GM19025 (cell line): ENCODE data around the gene GRHL1.
"Not testable (repeated sequence)": the region's sequence is repeated elsewhere in the genome, so short reads cannot be mapped to it uniquely, and the experiment has no call there.

ENCODE experiments used
- ATAC-seq: cut with Tn5 transposase; IDR thresholded peaks from one replicate; pipeline ENCODE4 v1.9.1; 2021; ENCODE audit warnings: mild to moderate bottlenecking, low read depth, moderate library complexity; ENCODE audit not compliant: unreplicated experiment

GRHL1 gene

GRCh38 chr2:10007921-10008808 is 56.7 kb downstream of the GRHL1 start:
- no peak for ATAC-seq

GRCh38 chr2:10008809-10009176 is 57.3 kb downstream of the GRHL1 start:
- no peak for ATAC-seq

GRCh38 chr2:10009271-10009810 is 57.8 kb downstream of the GRHL1 start:
- no peak for ATAC-seq

- ATAC-seq: no peak
Measured at GRCh38 chr2:10009811-10010781, 58.6 kb downstream of the GRHL1 start.

GRCh38 chr2:10010861-10011605 is 59.5 kb downstream of the GRHL1 start:
- not testable (repeated sequence) for ATAC-seq

- ATAC-seq: not testable (repeated sequence)
Measured at GRCh38 chr2:10011606-10012325, 60.3 kb downstream of the GRHL1 start.

GRCh38 chr2:10012366-10012962 is 61.0 kb downstream of the GRHL1 start:
- not testable (repeated sequence) for ATAC-seq

GRCh38 chr2:10012963-10013461 is 61.5 kb downstream of the GRHL1 start:
- ATAC-seq: no peak

GRCh38 chr2:10013651-10014417 is 62.3 kb downstream of the GRHL1 start:
- ATAC-seq: not testable (repeated sequence)

- ATAC-seq: no peak
Measured at GRCh38 chr2:10014418-10015190, 63.1 kb downstream of the GRHL1 start.

- not testable (repeated sequence) for ATAC-seq
Measured at GRCh38 chr2:10015376-10015989, 64.0 kb downstream of the GRHL1 start.

- no peak for ATAC-seq
Measured at GRCh38 chr2:10016001-10016801, 64.7 kb downstream of the GRHL1 start.

GRCh38 chr2:10016802-10017258 is 65.3 kb downstream of the GRHL1 start:
- ATAC-seq: no peak

GRCh38 chr2:10017313-10017941 is 65.9 kb downstream of the GRHL1 start:
- ATAC-seq: no peak

- no peak for ATAC-seq
Measured at GRCh38 chr2:10019174-10019573, 67.7 kb downstream of the GRHL1 start.
